Measurements from ENCODE around the gene SLC24A1. TPM values are rescaled to one million over a fixed set of nuclear protein-coding genes. Genes with fewer than 3 reads are reported as not detected.

SLC24A1 gene
- total RNA-seq, 1 donor from 2014 or later, result 4.7 TPM

DNA sequence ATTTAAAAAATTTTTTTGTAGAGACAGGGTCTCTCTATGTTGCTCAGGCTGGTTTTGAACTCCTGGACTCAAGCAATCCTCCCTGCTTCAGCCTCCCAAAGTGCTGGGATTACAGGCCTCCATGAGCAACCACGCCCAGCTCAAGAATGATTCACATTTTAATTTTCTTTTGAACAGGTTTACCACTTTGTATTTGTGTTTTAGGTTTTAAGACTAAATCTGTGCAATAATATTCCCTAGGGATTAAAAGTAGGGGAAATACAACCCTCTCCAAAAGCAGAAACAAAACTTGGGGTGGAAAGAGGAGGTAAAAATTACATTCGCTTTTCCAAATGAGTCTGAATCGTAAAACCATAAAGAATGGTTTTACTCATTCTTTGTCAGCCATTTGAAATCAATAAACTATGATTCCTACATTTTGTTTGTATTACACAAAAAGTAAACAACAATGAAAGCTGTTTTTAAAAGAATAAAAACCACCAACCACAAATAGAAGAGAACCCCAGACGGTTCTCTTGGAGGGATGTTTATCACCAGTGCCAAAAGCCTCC, 37.8 kb downstream of the SLC24A1 start:
- Mint-ChIP-seq H3K36me3 (ENCODE audit: unreplicated experiment) (no peaks in the 10 kb centered on the region), H3K9me3 (ENCODE audit: unreplicated experiment) (no peaks in the 10 kb centered on the region), H3K27ac (ENCODE audit: unreplicated experiment) (no peak overlapping the region), H3K4me1 (ENCODE audit: low read depth, unreplicated experiment) (peaks cover 2% of the 10 kb centered on the region), H3K4me3 (ENCODE audit: unreplicated experiment) (no peak overlapping the region), H3K27me3 (ENCODE audit: unreplicated experiment) (no peaks in the 10 kb centered on the region)
- DNase-seq, result no peak
- TF ChIP-seq CTCF (IDR thresholded peaks at IDR 0.05; ENCODE audit: partially characterized antibody, unreplicated experiment), result no peak

DNA sequence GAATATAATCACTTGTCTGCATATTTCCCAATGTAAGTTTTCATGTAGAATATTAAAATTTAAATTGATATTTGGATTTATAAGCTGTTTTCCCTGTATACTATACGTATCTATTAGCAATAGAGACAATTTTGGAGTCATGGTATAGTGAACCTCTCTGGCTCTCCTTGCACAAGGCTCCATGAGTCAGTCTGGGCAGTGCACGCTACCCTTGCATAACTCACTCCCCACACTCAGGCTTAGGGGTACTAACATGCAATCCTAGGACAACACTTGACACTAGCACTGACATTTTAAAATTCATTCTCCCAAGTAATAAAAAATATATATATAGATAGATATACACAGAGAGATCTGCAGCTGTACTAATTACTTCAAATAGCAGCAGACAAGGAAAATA, 39.2 kb downstream of the SLC24A1 start:
- Mint-ChIP-seq H3K4me3 (ENCODE audit: unreplicated experiment) (no peak overlapping the region), H3K27ac (ENCODE audit: unreplicated experiment) (no peak overlapping the region), H3K36me3 (ENCODE audit: unreplicated experiment) (no peaks in the 10 kb centered on the region), H3K9me3 (ENCODE audit: unreplicated experiment) (no peaks in the 10 kb centered on the region), H3K27me3 (ENCODE audit: unreplicated experiment) (no peaks in the 10 kb centered on the region), H3K4me1 (ENCODE audit: low read depth, unreplicated experiment) (peaks cover 2% of the 10 kb centered on the region)
- DNase-seq, result no peak
- no peak for TF ChIP-seq CTCF (IDR thresholded peaks at IDR 0.05; ENCODE audit: partially characterized antibody, unreplicated experiment)

GRCh38 chr15:65663521-65663920, 41.8 kb downstream of the SLC24A1 start:
- Mint-ChIP-seq H3K4me1 (ENCODE audit: low read depth, unreplicated experiment) (peaks cover 2% of the 10 kb centered on the region), H3K4me3 (ENCODE audit: unreplicated experiment) (no peak overlapping the region)

DNA sequence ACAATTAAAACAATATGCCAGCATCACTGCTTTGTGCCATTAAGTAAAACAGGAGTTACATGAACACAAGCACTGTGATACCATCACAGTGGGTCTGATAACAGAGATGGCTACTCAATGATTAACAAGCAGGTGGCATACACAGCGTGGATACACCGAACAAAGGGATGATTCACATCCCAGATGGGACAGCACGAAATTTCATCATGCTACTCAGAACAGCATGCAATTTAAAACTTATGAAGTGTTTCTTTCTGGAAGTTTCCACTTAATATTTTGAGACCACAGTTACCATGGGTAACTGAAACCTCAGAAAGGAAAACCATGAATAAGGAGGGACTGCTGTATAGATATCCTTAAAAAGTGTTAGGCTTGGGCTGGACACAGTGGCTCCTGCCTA, 44.5 kb downstream of the SLC24A1 start:
- no peak for DNase-seq
- Mint-ChIP-seq H3K9me3 (ENCODE audit: unreplicated experiment) (no peaks in the 10 kb centered on the region), H3K36me3 (ENCODE audit: unreplicated experiment) (no peaks in the 10 kb centered on the region), H3K27ac (ENCODE audit: unreplicated experiment) (no peak overlapping the region), H3K27me3 (ENCODE audit: unreplicated experiment) (no peaks in the 10 kb centered on the region), H3K4me3 (ENCODE audit: unreplicated experiment) (no peak overlapping the region), H3K4me1 (ENCODE audit: low read depth, unreplicated experiment) (peaks cover 2% of the 10 kb centered on the region)
- no peak for TF ChIP-seq CTCF (IDR thresholded peaks at IDR 0.05; ENCODE audit: partially characterized antibody, unreplicated experiment)

More at GRCh38 chr15:65663521-65663920, 41.8 kb downstream of the SLC24A1 start:
- no peak for TF ChIP-seq CTCF (IDR thresholded peaks at IDR 0.05; ENCODE audit: partially characterized antibody, unreplicated experiment)
- DNase-seq, result no peak
- no peaks in the 10 kb centered on the region for H3K9me3 Mint-ChIP-seq (ENCODE audit: unreplicated experiment)
- H3K27me3 Mint-ChIP-seq (ENCODE audit: unreplicated experiment), result no peaks in the 10 kb centered on the region
- H3K27ac Mint-ChIP-seq (ENCODE audit: unreplicated experiment), result no peak overlapping the region
- no peaks in the 10 kb centered on the region for H3K36me3 Mint-ChIP-seq (ENCODE audit: unreplicated experiment)

GRCh38 chr15:65675551-65675950, 53.8 kb downstream of the SLC24A1 start:
- Mint-ChIP-seq H3K9me3 (ENCODE audit: unreplicated experiment) (no peaks in the 10 kb centered on the region), H3K36me3 (ENCODE audit: unreplicated experiment) (no peaks in the 10 kb centered on the region), H3K27ac (ENCODE audit: unreplicated experiment) (no peak overlapping the region), H3K27me3 (ENCODE audit: unreplicated experiment) (no peaks in the 10 kb centered on the region), H3K4me3 (ENCODE audit: unreplicated experiment) (no peak overlapping the region), H3K4me1 (ENCODE audit: low read depth, unreplicated experiment) (no peaks in the 10 kb centered on the region)
- no peak for DNase-seq
- no peak for TF ChIP-seq CTCF (IDR thresholded peaks at IDR 0.05; ENCODE audit: partially characterized antibody, unreplicated experiment)
